BJ (cell line): Measurements from ENCODE around the gene CASK. TPM values are rescaled to one million over a fixed set of nuclear protein-coding genes. Genes with fewer than 3 reads are reported as not detected.

Experiments used
- CTCF ChIA-PET: fragments of 350-600 bp; formaldehyde crosslinking; extraction: SDS; loops from one replicate; lab custom pipeline; 2021; ENCODE audit warnings: antibody characterized with exemption, inconsistent platforms; lab: Yijun Ruan, JAX
- POLR2A ChIA-PET: fragments of 300-600 bp; sonication (Branson Sonifier 250); formaldehyde crosslinking; extraction: SDS; loops from one replicate; lab custom pipeline; 2021; ENCODE audit warnings: antibody characterized with exemption; lab: Charles Lee
- DNase-seq: peaks from one replicate; pipeline ENCODE4 v3.0.0-alpha.2; 2011; ENCODE audit warnings: low read depth
- H3K27me3 ChIP-seq: 2 replicates; pipeline ENCODE4 v1.6.0; 2011; ENCODE audit warnings: low read length; ENCODE audit not compliant: control insufficient read depth, insufficient read depth
- H3K36me3 ChIP-seq: 2 replicates; pipeline ENCODE4 v1.5.1; 2011; ENCODE audit warnings: low read length; ENCODE audit not compliant: control insufficient read depth, insufficient read depth
- H3K4me3 ChIP-seq: 2 replicates; pipeline ENCODE4 v1.5.1; 2011; ENCODE audit warnings: low read depth, mild to moderate bottlenecking, control low read depth, low read length
- polyA plus RNA-seq: library from polyadenylated mRNA; depleted of rRNA; stranded (reverse); fragments of >200 nt; gene quantifications from 2 replicates; pipeline ENCODE4 v1.2.3, GENCODE V29; 2011
- TF ChIP-seq, protein P1 (sequence below): IDR thresholded peaks from 2 replicates; pipeline ENCODE4 v1.5.1; 2011; ENCODE audit warnings: low read depth, mild to moderate bottlenecking, control low read depth, inconsistent platforms, low read length, moderate library complexity; ENCODE audit not compliant: insufficient read depth

CASK gene
- polyA plus RNA-seq, 1 experiment = 12.3 TPM

DNA sequence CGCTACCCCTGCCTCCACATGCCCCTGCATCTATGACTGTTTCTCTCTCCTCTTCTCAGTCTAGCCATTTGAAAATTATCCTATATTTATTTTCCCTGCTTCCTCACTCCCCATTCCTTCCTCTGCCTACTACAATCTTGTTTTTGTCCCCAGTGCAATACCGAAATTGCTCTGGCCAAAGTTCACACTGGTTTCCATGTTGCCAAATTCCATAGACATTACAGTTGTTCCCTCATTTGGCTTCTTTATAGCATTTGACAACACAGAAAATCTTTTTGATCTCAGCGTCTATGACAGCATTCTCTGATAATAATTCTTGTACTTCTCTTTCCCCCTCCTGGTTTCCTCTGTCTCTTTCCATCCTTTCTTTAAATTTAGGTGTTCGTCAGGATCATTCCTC is 100.0 kb downstream of the CASK start:
- no peaks in the 10 kb centered on the region for H3K36me3 ChIP-seq
- CTCF ChIA-PET = no interaction called here
- TF ChIP-seq, protein P1, sequence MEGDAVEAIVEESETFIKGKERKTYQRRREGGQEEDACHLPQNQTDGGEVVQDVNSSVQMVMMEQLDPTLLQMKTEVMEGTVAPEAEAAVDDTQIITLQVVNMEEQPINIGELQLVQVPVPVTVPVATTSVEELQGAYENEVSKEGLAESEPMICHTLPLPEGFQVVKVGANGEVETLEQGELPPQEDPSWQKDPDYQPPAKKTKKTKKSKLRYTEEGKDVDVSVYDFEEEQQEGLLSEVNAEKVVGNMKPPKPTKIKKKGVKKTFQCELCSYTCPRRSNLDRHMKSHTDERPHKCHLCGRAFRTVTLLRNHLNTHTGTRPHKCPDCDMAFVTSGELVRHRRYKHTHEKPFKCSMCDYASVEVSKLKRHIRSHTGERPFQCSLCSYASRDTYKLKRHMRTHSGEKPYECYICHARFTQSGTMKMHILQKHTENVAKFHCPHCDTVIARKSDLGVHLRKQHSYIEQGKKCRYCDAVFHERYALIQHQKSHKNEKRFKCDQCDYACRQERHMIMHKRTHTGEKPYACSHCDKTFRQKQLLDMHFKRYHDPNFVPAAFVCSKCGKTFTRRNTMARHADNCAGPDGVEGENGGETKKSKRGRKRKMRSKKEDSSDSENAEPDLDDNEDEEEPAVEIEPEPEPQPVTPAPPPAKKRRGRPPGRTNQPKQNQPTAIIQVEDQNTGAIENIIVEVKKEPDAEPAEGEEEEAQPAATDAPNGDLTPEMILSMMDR = no peak
- no peaks in the 10 kb centered on the region for H3K27me3 ChIP-seq
- H3K4me3 ChIP-seq = no peak overlapping the region
- no peak for DNase-seq
- POLR2A ChIA-PET = no interaction called here

DNA sequence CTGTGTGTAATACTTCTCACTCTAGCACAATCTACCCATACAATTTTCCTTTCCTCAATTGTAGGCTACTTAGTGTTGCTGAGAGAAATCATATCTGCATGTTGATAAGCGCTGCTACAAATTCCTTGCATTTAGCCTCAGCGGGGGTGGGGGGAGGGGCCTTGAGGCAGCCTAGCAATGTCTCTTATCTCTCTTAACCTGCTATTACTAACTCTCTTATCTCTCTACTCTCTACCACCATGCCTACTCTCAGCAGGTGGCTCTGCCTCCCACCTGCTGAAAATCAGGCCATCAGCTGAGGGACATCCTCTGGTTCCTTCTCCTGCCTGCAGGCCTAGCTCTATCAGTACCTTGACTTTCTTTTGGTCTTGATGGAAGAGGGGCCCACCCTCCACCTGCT is 100.5 kb downstream of the CASK start:
- no peaks in the 10 kb centered on the region for H3K27me3 ChIP-seq
- ChIA-PET POLR2A (no interaction called here), CTCF (no interaction called here)
- H3K36me3 ChIP-seq = no peaks in the 10 kb centered on the region
- no peak overlapping the region for H3K4me3 ChIP-seq
- no peak for DNase-seq
- TF ChIP-seq, protein P1 = no peak

DNA sequence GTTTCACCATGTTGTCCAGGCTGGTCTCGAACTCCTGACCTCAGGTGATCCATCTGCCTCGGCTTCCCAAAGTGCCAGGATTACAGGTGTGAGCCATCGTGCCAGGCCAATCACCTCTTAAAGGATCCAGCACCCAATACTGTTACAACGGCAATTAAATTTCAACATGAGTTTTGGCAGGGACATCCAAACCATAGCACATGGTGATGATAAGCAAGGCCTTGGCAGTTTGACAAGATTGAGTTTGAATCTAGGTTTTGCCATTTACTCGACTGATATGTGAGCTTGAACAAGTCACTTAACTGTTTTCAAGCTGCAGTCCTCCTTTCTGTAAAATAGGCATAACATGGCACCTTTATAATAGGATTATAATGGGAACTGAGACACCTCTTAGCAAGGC is 115.3 kb downstream of the CASK start:
- H3K36me3 ChIP-seq = no peaks in the 10 kb centered on the region
- H3K27me3 ChIP-seq = no peaks in the 10 kb centered on the region
- ChIA-PET POLR2A (no interaction called here), CTCF (no interaction called here)
- no peak for DNase-seq
- H3K4me3 ChIP-seq = no peak overlapping the region
- TF ChIP-seq, protein P1 = no peak

DNA sequence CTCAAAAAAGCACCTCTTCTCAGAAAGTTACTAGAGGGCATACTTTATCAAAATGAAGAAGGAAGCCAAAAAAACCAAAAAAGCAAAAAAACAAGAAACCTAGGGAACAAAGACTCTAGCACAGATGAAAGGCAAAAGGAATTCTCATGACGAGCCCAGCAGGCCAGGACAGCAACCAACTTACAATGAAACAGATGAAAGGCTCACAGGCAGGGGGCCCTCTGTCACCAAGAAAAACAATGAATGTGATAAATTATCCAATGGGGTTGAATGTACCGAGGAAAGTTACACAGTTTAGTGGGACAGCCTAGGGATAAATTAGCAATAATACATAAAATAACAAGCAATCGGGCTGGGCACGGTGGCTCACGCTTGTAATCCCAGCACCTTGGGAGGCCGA is 120.4 kb downstream of the CASK start:
- TF ChIP-seq, protein P1 = no peak
- DNase-seq = no peak
- Histone ChIP-seq H3K36me3 (no peaks in the 10 kb centered on the region), H3K4me3 (no peak overlapping the region), H3K27me3 (no peaks in the 10 kb centered on the region)
- CTCF ChIA-PET = no interaction called here
- POLR2A ChIA-PET = no interaction called here

DNA sequence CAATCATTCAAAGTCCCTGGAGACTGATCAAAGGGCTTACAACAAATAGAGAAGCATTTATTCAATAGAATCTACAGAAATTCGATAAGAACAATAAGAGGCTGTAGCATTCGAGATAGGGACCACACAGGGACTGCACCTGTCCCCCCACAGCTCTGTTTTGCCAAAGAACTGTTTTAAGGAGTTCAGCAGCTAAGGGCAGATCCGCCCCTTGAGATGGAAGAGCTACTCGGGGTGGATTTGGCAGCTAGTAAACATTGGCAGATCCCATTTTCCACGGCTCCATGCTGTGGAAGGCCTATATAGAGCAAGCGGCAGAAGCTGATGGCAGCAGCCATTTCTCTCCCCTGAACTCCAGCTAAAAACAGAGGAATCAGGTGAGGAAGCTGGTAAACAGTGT is 123.7 kb downstream of the CASK start:
- ChIA-PET CTCF (interaction anchor here (1.5 to 2.1 kb wide), 2 partner anchors 18 to 119 kb away, joined by 4 read pairs; no protein-coding TSS in a partner anchor), POLR2A (no interaction called here)
- DNase-seq = no peak
- TF ChIP-seq, protein P1 = no peak
- Histone ChIP-seq H3K27me3 (no peaks in the 10 kb centered on the region), H3K36me3 (no peaks in the 10 kb centered on the region), H3K4me3 (no peak overlapping the region)
